ENCODE data around the gene GAB1.

Gene GAB1

GRCh38 chr4:143506031-143506430, 169.4 kb downstream of the GAB1 start:
- no peaks in the 10 kb centered on the region for H3K36me3 ChIP-seq (ENCODE audit: low read depth)
- no peak overlapping the region for H3K4me3 ChIP-seq (ENCODE audit: severe bottlenecking)
- no peaks in the 10 kb centered on the region for H3K9me3 ChIP-seq (ENCODE audit: severe bottlenecking)
- no peak overlapping the region for H3K27ac ChIP-seq (ENCODE audit: poor library complexity, severe bottlenecking)
- no peak for TF ChIP-seq CTCF (IDR thresholded peaks at IDR 0.05; ENCODE audit: poor library complexity, severe bottlenecking)
- no peak for DNase-seq (ENCODE audit: low spot score)
- no peak for ATAC-seq (ENCODE audit: low read depth)
- no peaks in the 10 kb centered on the region for H3K4me1 ChIP-seq (ENCODE audit: insufficient read depth, poor library complexity, severe bottlenecking)
- no peaks in the 10 kb centered on the region for H3K27me3 ChIP-seq (ENCODE audit: insufficient read depth, poor library complexity, severe bottlenecking)

GRCh38 chr4:143511906-143512305, 175.2 kb downstream of the GAB1 start:
- TF ChIP-seq CTCF (IDR thresholded peaks at IDR 0.05; ENCODE audit: poor library complexity, severe bottlenecking) = no peak
- Histone ChIP-seq H3K4me1 (ENCODE audit: insufficient read depth, poor library complexity, severe bottlenecking) (peaks cover 15% of the 10 kb centered on the region), H3K4me3 (ENCODE audit: severe bottlenecking) (no peak overlapping the region), H3K9me3 (ENCODE audit: severe bottlenecking) (no peaks in the 10 kb centered on the region), H3K27me3 (ENCODE audit: insufficient read depth, poor library complexity, severe bottlenecking) (no peaks in the 10 kb centered on the region), H3K27ac (ENCODE audit: poor library complexity, severe bottlenecking) (no peak overlapping the region), H3K36me3 (ENCODE audit: low read depth) (peaks cover 9% of the 10 kb centered on the region)
- ATAC-seq (ENCODE audit: low read depth) (no peak), DNase-seq (ENCODE audit: low spot score) (no peak)

- peaks cover 19% of the 10 kb centered on the region for H3K36me3 ChIP-seq (ENCODE audit: low read depth)
- peak overlapping the region; percentile 89 for H3K4me3 ChIP-seq (ENCODE audit: severe bottlenecking)
- H3K4me1 ChIP-seq (ENCODE audit: insufficient read depth, poor library complexity, severe bottlenecking) = peaks cover 19% of the 10 kb centered on the region
- DNase-seq (ENCODE audit: low spot score) (no peak), ATAC-seq (ENCODE audit: low read depth) (peak; percentile 21)
- H3K27me3 ChIP-seq (ENCODE audit: insufficient read depth, poor library complexity, severe bottlenecking) = no peaks in the 10 kb centered on the region
- peak overlapping the region; percentile 87 for H3K27ac ChIP-seq (ENCODE audit: poor library complexity, severe bottlenecking)
- H3K9me3 ChIP-seq (ENCODE audit: severe bottlenecking) = no peaks in the 10 kb centered on the region
- TF ChIP-seq CTCF (IDR thresholded peaks at IDR 0.05; ENCODE audit: poor library complexity, severe bottlenecking) = no peak
Observed at GRCh38 chr4:143512978-143513313, 176.3 kb downstream of the GAB1 start.

GRCh38 chr4:143513314-143514168, 176.9 kb downstream of the GAB1 start, which contains the start of gene SMARCA5:
SMARCA5 (plus strand) TSS chr4:143513702; CDS start chr4:143513925, 223 bp downstream.
- Histone ChIP-seq H3K36me3 (ENCODE audit: low read depth) (peaks cover 25% of the 10 kb centered on the region), H3K27ac (ENCODE audit: poor library complexity, severe bottlenecking) (peak within 1 kb of the TSS; percentile 87), H3K4me3 (ENCODE audit: severe bottlenecking) (peak within 1 kb of the TSS; percentile 89), H3K27me3 (ENCODE audit: insufficient read depth, poor library complexity, severe bottlenecking) (no peaks in the 10 kb centered on the region), H3K9me3 (ENCODE audit: severe bottlenecking) (no peaks in the 10 kb centered on the region), H3K4me1 (ENCODE audit: insufficient read depth, poor library complexity, severe bottlenecking) (peaks cover 19% of the 10 kb centered on the region)
- DNase-seq (ENCODE audit: low spot score) = peak; percentile 95
- ATAC-seq (ENCODE audit: low read depth) = peak; percentile 85
- TF ChIP-seq CTCF (IDR thresholded peaks at IDR 0.05; ENCODE audit: poor library complexity, severe bottlenecking) = no peak

- peaks cover 31% of the 10 kb centered on the region for H3K36me3 ChIP-seq (ENCODE audit: low read depth)
- peaks cover 19% of the 10 kb centered on the region for H3K4me1 ChIP-seq (ENCODE audit: insufficient read depth, poor library complexity, severe bottlenecking)
- ATAC-seq (ENCODE audit: low read depth) (no peak), DNase-seq (ENCODE audit: low spot score) (no peak)
- peak overlapping the region; percentile 89 for H3K4me3 ChIP-seq (ENCODE audit: severe bottlenecking)
- no peaks in the 10 kb centered on the region for H3K27me3 ChIP-seq (ENCODE audit: insufficient read depth, poor library complexity, severe bottlenecking)
- TF ChIP-seq CTCF (IDR thresholded peaks at IDR 0.05; ENCODE audit: poor library complexity, severe bottlenecking) = no peak
- H3K9me3 ChIP-seq (ENCODE audit: severe bottlenecking) = no peaks in the 10 kb centered on the region
- peak overlapping the region; percentile 87 for H3K27ac ChIP-seq (ENCODE audit: poor library complexity, severe bottlenecking)
Observed at GRCh38 chr4:143514169-143514495, 177.5 kb downstream of the GAB1 start.

Measured in RWPE2 (cell line).